ENCODE measurements around the gene COPB1.

COPB1 gene

GRCh38 chr11:14499178-14499559, 442 bp downstream of the COPB1 start:
- Histone ChIP-seq H3K9me2 (replicated peaks; ENCODE audit: insufficient read depth, low read length) (no peaks in the 10 kb centered on the region), H3K27ac (ENCODE audit: low read depth, low read length) (no peak overlapping the region), H4K20me1 (ENCODE audit: low read depth, low read length) (peaks cover 12% of the 10 kb centered on the region), H3K9me3 (ENCODE audit: insufficient read depth, low read length) (no peaks in the 10 kb centered on the region), H3F3A (ENCODE audit: insufficient read depth) (peaks cover 39% of the 10 kb centered on the region), H3K36me3 (ENCODE audit: low read length) (peaks cover 39% of the 10 kb centered on the region), H3K4me3 (ENCODE audit: insufficient read depth, low read length, poor library complexity, severe bottlenecking) (peak overlapping the region; percentile 78), H3K79me2 (ENCODE audit: insufficient read depth, low read length) (peaks cover 42% of the 10 kb centered on the region), H3K9ac (ENCODE audit: low read length) (peak overlapping the region; percentile 68), H3K27me3 (ENCODE audit: low read length) (no peaks in the 10 kb centered on the region), H3K4me2 (ENCODE audit: low read depth, low read length, poor library complexity, severe bottlenecking) (peak overlapping the region; percentile 87), H2AFZ (ENCODE audit: low read depth, low read length, severe bottlenecking) (no peak overlapping the region)
- TF ChIP-seq EZH2phosphoT487 (conservative IDR thresholded peaks at IDR 0.05; ENCODE audit: low read length) = no peak
- no peak for TF ChIP-seq CTCF (IDR thresholded peaks at IDR 0.05; ENCODE audit: insufficient read depth, low read length, poor library complexity, severe bottlenecking)

- H3K36me3 ChIP-seq (ENCODE audit: low read length) = peaks cover 83% of the 10 kb centered on the region
- peak overlapping the region; percentile 5 for H3K4me2 ChIP-seq (ENCODE audit: low read depth, low read length, poor library complexity, severe bottlenecking)
- no peaks in the 10 kb centered on the region for H3K27me3 ChIP-seq (ENCODE audit: low read length)
- TF ChIP-seq EZH2phosphoT487 (conservative IDR thresholded peaks at IDR 0.05; ENCODE audit: low read length) (no peak), CTCF (IDR thresholded peaks at IDR 0.05; ENCODE audit: insufficient read depth, low read length, poor library complexity, severe bottlenecking) (no peak)
- H3K27ac ChIP-seq (ENCODE audit: low read depth, low read length) = peak overlapping the region; percentile 10; the same call in 1 of the 2 replicates
- peaks cover 33% of the 10 kb centered on the region; the same call in 1 of the 2 replicates for H3F3A ChIP-seq (ENCODE audit: insufficient read depth)
- no peaks in the 10 kb centered on the region for H3K9me2 ChIP-seq (replicated peaks; ENCODE audit: insufficient read depth, low read length)
- H3K9ac ChIP-seq (ENCODE audit: low read length) = no peak overlapping the region
- H4K20me1 ChIP-seq (ENCODE audit: low read depth, low read length) = peaks cover 7% of the 10 kb centered on the region; the same call in 1 of the 2 replicates
- H3K4me3 ChIP-seq (ENCODE audit: insufficient read depth, low read length, poor library complexity, severe bottlenecking) = no peak overlapping the region
- no peak overlapping the region for H2AFZ ChIP-seq (ENCODE audit: low read depth, low read length, severe bottlenecking)
- no peaks in the 10 kb centered on the region for H3K9me3 ChIP-seq (ENCODE audit: insufficient read depth, low read length)
- H3K79me2 ChIP-seq (ENCODE audit: insufficient read depth, low read length) = no peaks in the 10 kb centered on the region
Measured at GRCh38 chr11:14480716-14481115, 18.9 kb downstream of the COPB1 start.

DNA sequence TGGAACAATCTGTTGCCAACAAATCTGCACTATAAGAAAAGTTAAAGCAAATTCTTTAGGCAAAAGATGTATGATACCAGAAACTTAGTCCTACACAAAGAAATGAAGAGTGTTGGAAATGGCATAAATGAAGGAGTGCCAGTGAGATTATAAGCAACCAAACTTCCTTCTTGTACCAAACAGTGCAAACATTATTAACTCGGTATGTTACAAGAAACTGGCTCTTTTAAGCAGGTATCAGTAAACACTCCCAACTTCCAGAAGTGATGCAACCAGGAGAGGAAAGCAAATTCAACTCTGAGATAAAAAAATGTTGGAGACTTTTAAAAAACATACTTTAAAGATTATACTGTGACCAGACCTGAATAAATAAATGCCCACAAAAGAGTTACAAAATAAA, 28.5 kb downstream of the COPB1 start:
- Histone ChIP-seq H3K9me2 (replicated peaks; ENCODE audit: insufficient read depth, low read length) (no peaks in the 10 kb centered on the region), H3K79me2 (ENCODE audit: insufficient read depth, low read length) (no peaks in the 10 kb centered on the region), H3K4me2 (ENCODE audit: low read depth, low read length, poor library complexity, severe bottlenecking) (no peak overlapping the region), H3K9ac (ENCODE audit: low read length) (no peak overlapping the region), H3F3A (ENCODE audit: insufficient read depth) (peaks cover 2% of the 10 kb centered on the region; the same call in 1 of the 2 replicates), H3K27ac (ENCODE audit: low read depth, low read length) (no peak overlapping the region), H3K27me3 (ENCODE audit: low read length) (no peaks in the 10 kb centered on the region), H3K9me3 (ENCODE audit: insufficient read depth, low read length) (no peaks in the 10 kb centered on the region), H3K36me3 (ENCODE audit: low read length) (peaks cover 76% of the 10 kb centered on the region), H3K4me3 (ENCODE audit: insufficient read depth, low read length, poor library complexity, severe bottlenecking) (no peak overlapping the region), H2AFZ (ENCODE audit: low read depth, low read length, severe bottlenecking) (no peak overlapping the region), H4K20me1 (ENCODE audit: low read depth, low read length) (0 out of 2 replicates have a peak, but pooled peaks cover 4% of the 10 kb centered on the region)
- TF ChIP-seq EZH2phosphoT487 (conservative IDR thresholded peaks at IDR 0.05; ENCODE audit: low read length) = no peak
- no peak for TF ChIP-seq CTCF (IDR thresholded peaks at IDR 0.05; ENCODE audit: insufficient read depth, low read length, poor library complexity, severe bottlenecking)
